ENCODE data around the gene MAPK4.
"Not testable (repeated sequence)": the region's sequence is repeated elsewhere in the genome, so short reads cannot be mapped to it uniquely, and the experiment has no call there.

Gene MAPK4

DNA sequence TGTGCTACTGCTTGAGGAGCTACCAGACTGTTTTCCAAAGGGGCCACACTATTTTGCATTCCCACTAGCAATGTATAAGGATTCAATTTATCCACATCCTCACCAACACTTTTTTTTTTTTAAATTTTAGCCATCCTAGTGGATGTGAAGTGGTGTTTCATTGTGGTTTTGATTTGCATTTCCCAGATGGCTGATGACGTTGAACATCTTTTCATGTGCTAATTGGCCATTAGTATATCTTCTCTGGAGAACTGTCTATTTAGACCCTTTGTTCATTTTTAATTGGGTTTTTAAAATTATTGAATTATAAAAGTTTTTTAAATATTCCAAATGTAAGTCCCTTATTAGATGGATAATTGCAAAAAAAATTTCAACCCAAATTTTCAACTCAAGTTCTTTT lies 121.1 kb downstream of the MAPK4 start:
- DNase-seq (ENCODE audit: low read depth in 2 of 2), result no peak

DNA sequence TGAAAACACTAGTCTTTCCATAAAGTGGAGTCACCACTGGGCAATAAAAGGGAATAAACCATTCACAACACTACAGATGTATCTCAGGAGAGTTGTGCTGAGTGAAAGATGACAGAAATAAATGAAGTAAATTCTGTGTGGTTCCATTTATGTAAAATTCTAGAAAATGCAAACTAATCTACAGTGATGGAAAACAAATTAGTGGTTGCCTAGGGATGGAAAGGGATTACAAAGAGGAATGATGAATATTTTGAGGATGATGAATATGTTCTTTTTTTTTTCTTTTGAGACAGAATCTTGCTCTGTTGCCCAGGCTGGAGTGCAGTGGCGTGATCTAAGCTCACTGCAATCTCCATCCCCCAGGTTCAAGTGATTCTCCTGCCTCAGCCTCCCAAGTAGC lies 123.0 kb downstream of the MAPK4 start:
- no peak for DNase-seq (ENCODE audit: low read depth in 2 of 2)

GRCh38 chr18:50686409-50686808 lies 126.5 kb downstream of the MAPK4 start:
- DNase-seq (ENCODE audit: low read depth in 2 of 2), result no peak

GRCh38 chr18:50687491-50687890 lies 127.6 kb downstream of the MAPK4 start:
- no peak for DNase-seq (ENCODE audit: low read depth in 2 of 2)

DNA sequence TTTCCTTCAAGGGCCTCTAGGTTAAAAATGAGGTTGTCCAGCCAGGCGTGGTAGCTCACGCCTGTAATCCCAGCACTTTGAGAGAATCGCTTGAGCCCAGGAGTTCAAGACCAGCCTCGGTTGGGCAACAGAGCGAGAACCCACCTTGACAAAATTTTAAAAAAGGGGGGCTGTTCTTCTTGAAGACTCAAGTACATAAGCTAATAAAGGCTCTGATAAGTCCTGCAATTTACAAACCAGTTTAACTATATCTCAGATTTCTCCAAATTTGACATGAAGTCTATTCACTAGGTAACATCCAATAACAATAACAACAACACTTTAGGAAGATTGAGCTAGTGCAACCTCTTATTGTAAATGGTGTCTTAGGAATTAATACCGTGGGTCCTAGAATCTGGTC lies 129.7 kb downstream of the MAPK4 start:
- no peak for DNase-seq (ENCODE audit: low read depth in 2 of 2)

DNA sequence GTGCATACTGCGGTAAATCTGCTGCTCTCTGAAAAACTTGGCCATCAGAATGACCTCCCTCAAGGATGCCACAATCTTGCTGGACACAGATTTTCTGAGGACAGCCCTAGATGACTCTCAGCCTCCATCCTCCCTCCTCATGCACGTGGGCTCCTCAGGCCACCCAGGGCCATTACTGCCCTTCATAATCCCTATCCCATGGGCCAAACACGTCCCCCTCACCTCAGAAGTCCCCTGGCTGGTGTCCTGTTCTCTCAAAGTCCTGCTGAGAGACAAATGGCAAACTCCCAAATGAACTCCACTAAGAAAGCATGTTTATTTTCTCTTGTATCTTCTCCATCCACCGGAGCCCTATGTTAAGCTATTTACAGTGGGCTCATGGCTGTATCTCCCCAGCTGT lies 134.3 kb downstream of the MAPK4 start:
- DNase-seq (ENCODE audit: low read depth in 2 of 2), result no peak

DNA sequence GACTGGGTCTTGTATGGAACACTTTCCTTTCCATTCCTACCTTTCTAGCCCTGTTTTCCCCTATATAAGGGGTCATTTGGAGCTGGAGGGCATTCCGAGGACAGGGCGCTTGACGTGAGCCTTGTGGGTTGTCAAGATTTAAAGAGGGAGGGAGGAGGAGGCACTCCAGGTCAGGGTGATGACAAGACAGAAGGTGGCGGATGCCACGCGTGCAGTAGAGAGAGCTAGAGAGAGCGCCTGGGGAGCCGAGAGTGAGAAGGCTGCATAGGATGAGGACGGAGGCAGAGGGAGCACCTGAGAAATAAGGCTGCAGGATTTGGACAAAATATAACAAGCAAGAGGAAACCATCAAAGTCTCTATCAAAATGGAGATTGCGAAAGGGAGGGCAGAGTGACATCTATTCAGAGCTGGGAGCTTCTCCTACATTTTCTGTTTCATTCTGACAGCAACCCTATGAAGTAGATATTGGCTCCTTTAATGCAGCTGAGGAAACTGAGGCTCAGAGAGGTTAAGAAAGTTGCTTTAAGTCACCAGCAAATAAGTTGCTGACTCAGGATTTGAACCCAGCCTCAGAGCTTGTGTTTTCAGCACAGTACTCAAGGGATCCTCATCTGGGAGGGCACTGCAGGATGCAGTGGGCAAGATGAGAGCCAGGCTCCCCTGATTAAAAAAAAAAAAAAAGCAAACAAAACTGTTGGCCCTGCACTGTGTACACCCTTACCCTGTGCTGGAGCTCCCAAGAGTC lies 135.7 kb downstream of the MAPK4 start:
- no peak for DNase-seq (ENCODE audit: low read depth in 2 of 2)

DNA sequence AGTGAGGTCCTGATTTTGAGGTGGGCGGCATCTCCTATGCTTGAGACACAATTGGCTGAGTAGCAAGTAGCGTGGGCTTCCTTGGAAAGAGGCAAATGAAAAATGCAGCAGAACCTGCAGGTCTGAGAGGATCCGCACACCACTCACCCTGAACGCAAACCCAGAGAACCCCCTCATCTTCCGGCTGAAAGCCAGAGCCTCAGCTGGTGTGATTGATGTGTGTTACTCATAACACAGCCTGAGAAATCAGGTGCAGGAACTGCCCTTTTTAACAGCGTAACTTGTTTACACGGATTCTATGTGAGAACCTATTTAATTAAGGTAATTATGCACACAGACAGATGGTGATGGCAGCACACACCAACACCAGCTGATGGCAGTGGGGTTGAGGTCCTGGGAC lies 136.5 kb downstream of the MAPK4 start:
- no peak for DNase-seq (ENCODE audit: low read depth in 2 of 2)

GRCh38 chr18:50696929-50697328 lies 137.0 kb downstream of the MAPK4 start:
- no peak for DNase-seq (ENCODE audit: low read depth in 2 of 2)

GRCh38 chr18:50697509-50697908 lies 137.6 kb downstream of the MAPK4 start:
- no peak for DNase-seq (ENCODE audit: low read depth in 2 of 2)

- no peak for DNase-seq (ENCODE audit: low read depth in 2 of 2)
Observed at GRCh38 chr18:50700245-50701165, 140.6 kb downstream of the MAPK4 start.

DNA sequence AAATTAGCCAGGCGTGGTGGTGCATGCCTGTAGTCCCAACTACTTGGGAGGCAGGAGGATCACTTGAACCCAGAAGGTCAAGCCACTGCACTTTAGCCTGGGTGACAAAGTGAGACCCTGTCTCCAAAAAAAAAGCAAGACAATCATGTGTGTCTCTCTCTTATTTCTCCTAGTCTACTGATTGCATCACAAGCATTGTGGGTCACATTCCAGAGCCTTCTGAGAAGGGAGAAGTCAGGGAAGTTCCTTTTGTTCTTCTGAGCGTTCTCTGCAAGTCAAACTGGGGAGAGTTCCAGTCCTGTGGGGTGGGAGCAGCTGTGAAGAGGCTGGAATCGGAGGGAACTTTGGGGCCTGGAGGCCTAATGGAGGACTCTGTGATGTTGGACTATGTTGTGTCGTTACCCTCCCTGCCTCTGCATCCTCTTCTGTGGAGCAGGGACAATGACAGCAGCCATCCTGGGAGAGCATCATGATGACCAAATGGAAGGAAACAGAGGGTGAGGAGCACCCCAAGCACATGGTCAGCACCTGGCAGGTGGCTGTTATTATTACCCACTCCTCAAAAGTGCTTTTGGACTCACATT lies 144.6 kb downstream of the MAPK4 start:
- no peak for DNase-seq (ENCODE audit: low read depth in 2 of 2)

GRCh38 chr18:50706199-50706598 lies 146.3 kb downstream of the MAPK4 start:
- DNase-seq (ENCODE audit: low read depth in 2 of 2), result no peak

DNA sequence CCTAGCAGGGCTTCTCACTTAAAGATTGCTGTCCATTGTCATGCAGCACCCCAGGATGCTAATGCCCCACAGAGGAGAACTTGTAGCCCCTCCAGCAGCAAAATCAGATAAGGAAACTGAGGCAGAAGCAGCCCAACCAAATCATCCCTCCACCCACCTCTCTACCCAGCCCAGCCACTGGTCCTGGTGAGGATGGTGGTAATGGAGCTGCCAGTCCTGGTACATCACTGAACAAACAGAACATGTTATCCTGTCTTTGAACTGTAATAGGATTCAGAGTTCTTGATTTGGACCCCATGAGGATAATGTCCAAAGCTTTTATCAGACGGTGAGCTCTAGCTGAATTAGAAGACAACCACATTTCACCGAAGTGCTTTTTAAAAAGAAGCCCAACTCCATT lies 146.8 kb downstream of the MAPK4 start:
- DNase-seq (ENCODE audit: low read depth in 2 of 2), result no peak

- not testable (repeated sequence) for DNase-seq (ENCODE audit: low read depth in 2 of 2)
Observed at GRCh38 chr18:50707297-50707696, 147.4 kb downstream of the MAPK4 start.

DNA sequence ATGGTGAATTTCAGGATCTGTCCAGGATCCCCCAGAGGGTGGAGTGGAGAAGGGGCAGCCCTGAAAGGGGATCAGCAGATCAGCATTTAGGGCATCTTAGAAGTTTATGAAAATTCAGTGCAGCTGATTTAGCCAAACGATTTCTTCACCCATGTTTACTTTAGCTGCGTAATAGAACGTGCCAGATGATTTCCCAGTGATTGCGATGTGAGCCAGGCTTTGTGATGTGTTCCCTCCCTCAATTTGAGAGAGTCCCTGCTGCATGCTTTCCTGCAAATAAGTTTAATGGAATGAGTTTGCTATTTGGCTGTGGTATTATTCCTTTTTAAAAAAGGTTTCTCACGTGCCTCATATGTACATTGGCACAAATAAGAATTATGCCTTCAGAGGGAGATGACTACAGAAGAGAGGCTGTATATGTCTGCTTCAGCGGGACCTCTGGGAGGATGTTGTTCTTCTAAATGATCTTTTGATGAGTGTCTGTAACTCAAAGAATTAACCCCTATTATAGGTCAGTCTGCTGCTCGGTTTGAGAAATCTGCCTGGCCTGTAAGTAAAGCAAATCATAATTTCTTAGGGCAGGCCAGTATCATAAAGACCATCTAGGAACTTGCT lies 148.1 kb downstream of the MAPK4 start:
- DNase-seq (ENCODE audit: low read depth in 2 of 2), result no peak

- DNase-seq (ENCODE audit: low read depth in 2 of 2), result no peak
Observed at GRCh38 chr18:50709193-50709592, 149.3 kb downstream of the MAPK4 start.

GRCh38 chr18:50711386-50711785 lies 151.5 kb downstream of the MAPK4 start:
- no peak for DNase-seq (ENCODE audit: low read depth in 2 of 2)

GRCh38 chr18:50715919-50716318 lies 156.0 kb downstream of the MAPK4 start:
- DNase-seq (ENCODE audit: low read depth in 2 of 2), result no peak

DNA sequence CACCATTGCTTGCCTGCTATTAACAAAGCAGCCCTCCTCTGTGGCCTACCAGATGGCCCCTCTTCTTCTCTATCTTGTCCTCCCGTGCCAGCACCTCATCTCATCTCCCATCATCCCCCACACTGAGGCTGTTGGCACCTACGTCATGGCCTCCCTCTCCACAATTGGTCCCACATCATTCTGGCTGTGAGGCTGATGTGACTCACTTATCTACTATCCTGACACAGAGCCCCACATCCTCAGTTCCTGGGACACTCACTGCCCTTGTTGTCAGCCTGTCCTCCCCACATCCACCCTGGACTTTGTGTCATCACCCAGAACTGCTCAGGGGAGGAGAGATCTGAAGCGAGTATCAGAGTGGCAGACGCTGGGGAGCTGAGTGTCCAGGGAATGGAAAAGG lies 157.0 kb downstream of the MAPK4 start:
- no peak for DNase-seq (ENCODE audit: low read depth in 2 of 2)

DNA sequence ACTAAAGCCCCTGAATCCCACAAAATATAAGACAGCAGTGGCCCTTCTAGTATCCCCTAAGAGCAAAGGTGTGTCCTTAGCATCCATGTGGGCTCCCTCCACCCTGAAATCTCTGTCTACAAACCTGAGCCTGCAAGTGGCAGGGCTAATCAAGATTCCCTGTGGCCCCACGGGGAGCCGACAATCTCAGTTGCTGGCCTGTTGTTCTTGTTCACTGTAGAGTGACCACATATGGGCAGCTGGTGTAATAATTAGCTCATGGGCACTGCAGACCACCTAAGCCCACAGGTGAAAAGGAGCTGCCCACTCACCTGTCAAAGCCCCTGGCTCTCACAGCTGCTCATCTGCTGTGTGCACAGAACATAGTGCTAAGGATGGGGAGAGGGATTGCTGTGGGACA lies 157.7 kb downstream of the MAPK4 start:
- DNase-seq (ENCODE audit: low read depth in 2 of 2), result no peak
